Liver (tissue), 9 donors: ENCODE measurements around the gene ARHGEF12. TPM values are rescaled to one million over a fixed set of nuclear protein-coding genes. Genes with fewer than 3 reads are reported as not detected.
A peak's percentile ranks its signal among the peaks of the same experiment; 100 is the strongest.

Source experiments
- DNase-seq: peaks from one replicate; pipeline ENCODE4 v3.0.0-alpha.2; 2017; ENCODE audit warnings: low spot score
- H3K27ac ChIP-seq, 2 donors: one replicate each; pipeline ENCODE4 v1.7.0; 2013; ENCODE audit warnings: inconsistent platforms in 2 of 2, low read length in 2 of 2, control low read depth in 1 of 2, low read depth in 1 of 2, mild to moderate bottlenecking in 1 of 2
- H3K27me3 ChIP-seq, 4 donors: one replicate each; pipeline versions ENCODE4 v1.6.1 to v1.7.0; 2013; ENCODE audit warnings: low read length in 3 of 4, inconsistent platforms in 1 of 4, mild to moderate bottlenecking in 1 of 4, moderate library complexity in 1 of 4; ENCODE audit not compliant: control insufficient read depth in 4 of 4, insufficient read depth in 4 of 4
- H3K36me3 ChIP-seq, 4 donors: one replicate each; pipeline versions ENCODE4 v1.6.1 to v1.7.0; 2013; ENCODE audit warnings: low read length in 3 of 4, mild to moderate bottlenecking in 3 of 4, low read depth in 1 of 4, moderate library complexity in 1 of 4; ENCODE audit not compliant: control insufficient read depth in 4 of 4, insufficient read depth in 3 of 4
- H3K4me1 ChIP-seq, 4 donors: one replicate each; pipeline versions ENCODE4 v1.6.1 to v1.7.0; 2013; ENCODE audit warnings: low read length in 3 of 4, mild to moderate bottlenecking in 3 of 4, moderate library complexity in 1 of 4; ENCODE audit not compliant: control insufficient read depth in 4 of 4, insufficient read depth in 4 of 4
- H3K4me3 ChIP-seq, 3 donors: one replicate each; pipeline versions ENCODE4 v1.6.1 to v1.7.0; 2013; ENCODE audit warnings: low read length in 3 of 3, control low read depth in 1 of 3, low read depth in 1 of 3, mild to moderate bottlenecking in 1 of 3
- H3K9ac ChIP-seq, 2 donors: one replicate each; pipeline ENCODE4 v1.7.0; 2013; ENCODE audit warnings: low read length in 2 of 2, mild to moderate bottlenecking in 2 of 2, moderate library complexity in 2 of 2, control low read depth in 1 of 2, low read depth in 1 of 2
- H3K9me3 ChIP-seq, 4 donors: one replicate each; pipeline versions ENCODE4 v1.6.1 to v1.7.0; 2013; ENCODE audit warnings: low read length in 3 of 4; ENCODE audit not compliant: control insufficient read depth in 4 of 4
- ATF3 ChIP-seq: IDR thresholded peaks from 2 replicates; pipeline ENCODE4 v1.6.1; 2016; ENCODE audit warnings: antibody characterized with exemption
- EGR1 ChIP-seq, 2 donors: IDR thresholded peaks; 2 replicates each; pipeline ENCODE4 v1.6.1; 2016 to 2018; ENCODE audit warnings: antibody characterized with exemption in 2 of 2, low read depth in 2 of 2
- FOXA1 ChIP-seq: IDR thresholded peaks from 2 replicates; pipeline ENCODE4 v1.6.1; 2016; ENCODE audit warnings: antibody characterized with exemption
- FOXA2 ChIP-seq: IDR thresholded peaks from 2 replicates; pipeline ENCODE4 v1.6.1; 2016; ENCODE audit warnings: antibody characterized with exemption
- GABPA ChIP-seq, 2 donors: IDR thresholded peaks in 1 of 2; conservative IDR thresholded peaks in 1 of 2; 2 replicates each; pipeline ENCODE4 v1.6.1; 2016; ENCODE audit warnings: antibody characterized with exemption in 2 of 2, mild to moderate bottlenecking in 1 of 2, moderate library complexity in 1 of 2
- HNF4A ChIP-seq, 2 donors: conservative IDR thresholded peaks; 2 replicates each; pipeline ENCODE4 v1.6.1; 2016; ENCODE audit warnings: antibody characterized with exemption in 2 of 2, mild to moderate bottlenecking in 2 of 2
- HNF4G ChIP-seq: IDR thresholded peaks from 2 replicates; pipeline ENCODE4 v1.6.1; 2016; ENCODE audit warnings: antibody characterized with exemption
- JUND ChIP-seq, 2 donors: IDR thresholded peaks; 2 replicates each; pipeline ENCODE4 v1.6.1; 2016; ENCODE audit warnings: antibody characterized with exemption in 2 of 2
- MAX ChIP-seq: IDR thresholded peaks from 2 replicates; pipeline ENCODE4 v1.6.1; 2016; ENCODE audit warnings: antibody characterized with exemption
- NR2F2 ChIP-seq: IDR thresholded peaks from 2 replicates; pipeline ENCODE4 v1.6.1; 2016; ENCODE audit warnings: antibody characterized with exemption
- RAD21 ChIP-seq, 2 donors: IDR thresholded peaks; 2 replicates each; pipeline ENCODE4 v1.6.1; 2016; ENCODE audit warnings: antibody characterized with exemption in 2 of 2, mild to moderate bottlenecking in 2 of 2
- REST ChIP-seq: IDR thresholded peaks from 2 replicates; pipeline ENCODE4 v1.6.1; 2016; ENCODE audit warnings: antibody characterized with exemption, mild to moderate bottlenecking
- RXRA ChIP-seq, 2 donors: IDR thresholded peaks; 2 replicates each; pipeline ENCODE4 v1.6.1; 2017 to 2018; ENCODE audit warnings: antibody characterized with exemption in 2 of 2, mild to moderate bottlenecking in 1 of 2
- TAF1 ChIP-seq: conservative IDR thresholded peaks from 2 replicates; pipeline ENCODE4 v1.6.1; 2016; ENCODE audit warnings: antibody characterized with exemption, mild to moderate bottlenecking
- YY1 ChIP-seq: IDR thresholded peaks from 2 replicates; pipeline ENCODE4 v1.6.1; 2016; ENCODE audit warnings: antibody characterized with exemption, mild to moderate bottlenecking
- ZBTB33 ChIP-seq: IDR thresholded peaks from 2 replicates; pipeline ENCODE4 v1.6.1; 2016; ENCODE audit warnings: antibody characterized with exemption
- WGBS: extraction: QIAGEN DNeasy Blood & Tissue Kit; methylation state at CpG from one replicate; pipeline ENCODE4 v1.1.7; 2013; 5-methylcytosine and 5-hydroxymethylcytosine counted together
- polyA plus RNA-seq, 2 donors: library from polyadenylated mRNA; stranded (reverse) in 1 of 2; unstranded in 1 of 2; fragments of 200-250 nt in 1 of 2; fragments of >200 nt in 1 of 2; fragmentation: Nextera tagmentation in 1 of 2; extraction: Ambion mirVana in 1 of 2; gene quantifications; one replicate each; pipeline versions ENCODE4 v1.2.1 to v1.2.3, GENCODE V29; 2013 to 2015
- total RNA-seq, 2 donors: library from RNA; depleted of rRNA; stranded (reverse); fragments of >200 nt; gene quantifications; one replicate each; pipeline ENCODE4 v1.2.3, GENCODE V29; 2014
- TF ChIP-seq, protein P1 (sequence below): fragments of 150-350 bp; IDR thresholded peaks from 2 replicates; pipeline ENCODE4 v1.5.1; 2017; ENCODE audit warnings: improper control_type of control experiment, low read depth, low read length; ENCODE audit not compliant: missing input control
- donor health status: healthy.
- donor health status: healthy.
- donor health status: healthy.
- donor health status: healthy.
- donor health status: healthy.

ARHGEF12 gene
- total and polyA plus RNA-seq, 4 donors: 28.0 to 169 (median 53.9) TPM

GRCh38 chr11:120372296-120372695 lies 36.1 kb downstream of the ARHGEF12 start:
- Histone ChIP-seq H3K9ac (no peak overlapping the region), H3K4me1 (peaks cover 4 to 19% (median 11%) of the 10 kb centered on the region in 4 donors), H3K27me3 (no peaks in the 10 kb centered on the region), H3K36me3 (no peaks in the 10 kb centered on the region), H3K27ac (no peak overlapping the region), H3K9me3 (no peaks in the 10 kb centered on the region), H3K4me3 (no peak overlapping the region)
- no peak for DNase-seq
- TF ChIP-seq TAF1 (no peak), RAD21 (IDR thresholded peaks at IDR 0.05) (no peak), HNF4A (conservative IDR thresholded peaks at IDR 0.05) (peak; percentile 46 to 60)

GRCh38 chr11:120375076-120375475 lies 38.9 kb downstream of the ARHGEF12 start:
- Histone ChIP-seq H3K4me3 (no peak overlapping the region), H3K27ac (no peak overlapping the region), H3K36me3 (no peaks in the 10 kb centered on the region), H3K9ac (no peak overlapping the region), H3K9me3 (no peaks in the 10 kb centered on the region), H3K27me3 (no peaks in the 10 kb centered on the region), H3K4me1 (peaks cover 4 to 16% (median 11%) of the 10 kb centered on the region in 4 donors)
- no peak for TF ChIP-seq GABPA (IDR thresholded peaks at IDR 0.05 in 1 of 2, conservative IDR thresholded peaks at IDR 0.05 in 1 of 2)
- no peak for TF ChIP-seq REST
- TF ChIP-seq, protein P1, sequence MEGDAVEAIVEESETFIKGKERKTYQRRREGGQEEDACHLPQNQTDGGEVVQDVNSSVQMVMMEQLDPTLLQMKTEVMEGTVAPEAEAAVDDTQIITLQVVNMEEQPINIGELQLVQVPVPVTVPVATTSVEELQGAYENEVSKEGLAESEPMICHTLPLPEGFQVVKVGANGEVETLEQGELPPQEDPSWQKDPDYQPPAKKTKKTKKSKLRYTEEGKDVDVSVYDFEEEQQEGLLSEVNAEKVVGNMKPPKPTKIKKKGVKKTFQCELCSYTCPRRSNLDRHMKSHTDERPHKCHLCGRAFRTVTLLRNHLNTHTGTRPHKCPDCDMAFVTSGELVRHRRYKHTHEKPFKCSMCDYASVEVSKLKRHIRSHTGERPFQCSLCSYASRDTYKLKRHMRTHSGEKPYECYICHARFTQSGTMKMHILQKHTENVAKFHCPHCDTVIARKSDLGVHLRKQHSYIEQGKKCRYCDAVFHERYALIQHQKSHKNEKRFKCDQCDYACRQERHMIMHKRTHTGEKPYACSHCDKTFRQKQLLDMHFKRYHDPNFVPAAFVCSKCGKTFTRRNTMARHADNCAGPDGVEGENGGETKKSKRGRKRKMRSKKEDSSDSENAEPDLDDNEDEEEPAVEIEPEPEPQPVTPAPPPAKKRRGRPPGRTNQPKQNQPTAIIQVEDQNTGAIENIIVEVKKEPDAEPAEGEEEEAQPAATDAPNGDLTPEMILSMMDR: no peak
- no peak for TF ChIP-seq RXRA (IDR thresholded peaks at IDR 0.05)
- TF ChIP-seq RAD21 (IDR thresholded peaks at IDR 0.05): no peak
- TF ChIP-seq FOXA2: no peak
- no peak for TF ChIP-seq NR2F2
- TF ChIP-seq EGR1 (IDR thresholded peaks at IDR 0.05; ENCODE audit: low read depth in 2 of 2): no peak
- no peak for TF ChIP-seq MAX
- WGBS: 87% methylated on average over 3 of the region's 3 CpGs
- no peak for DNase-seq

DNA sequence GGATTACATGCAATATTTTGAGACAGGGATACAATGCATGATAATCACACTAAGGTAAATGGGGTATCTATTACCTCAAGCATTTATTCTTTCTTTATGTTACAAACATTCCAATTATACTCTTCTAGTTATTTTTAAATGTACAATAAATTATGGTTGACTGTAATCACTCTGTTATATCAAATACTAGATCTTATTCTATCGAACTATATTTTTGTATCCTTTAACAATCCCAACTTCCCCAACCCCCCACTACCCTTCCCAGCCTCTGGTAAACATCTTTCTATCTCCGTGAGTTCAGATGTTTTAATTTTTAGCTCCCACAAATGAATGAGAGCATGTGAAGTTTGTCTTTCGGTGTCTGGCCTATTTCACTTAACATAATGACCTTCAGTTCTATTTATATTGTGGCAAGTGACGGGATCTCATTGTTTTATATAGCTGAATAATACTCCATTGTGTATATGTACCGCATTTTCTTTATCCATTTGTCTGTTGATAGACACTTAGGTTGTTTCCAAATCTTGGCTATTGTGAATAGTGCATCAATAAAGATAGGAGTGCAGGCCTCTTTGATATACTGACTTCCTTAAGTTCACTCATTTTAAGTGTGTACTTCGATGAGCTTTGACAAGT lies 40.5 kb downstream of the ARHGEF12 start:
- DNase-seq: no peak
- Histone ChIP-seq H3K4me1 (peaks cover 6 to 14% (median 8%) of the 10 kb centered on the region in 4 donors), H3K9me3 (no peaks in the 10 kb centered on the region), H3K9ac (no peak overlapping the region), H3K27me3 (no peaks in the 10 kb centered on the region), H3K36me3 (no peaks in the 10 kb centered on the region), H3K4me3 (no peak overlapping the region), H3K27ac (no peak overlapping the region)
- 76% methylated on average over 6 of the region's 6 CpGs for WGBS
- TF ChIP-seq HNF4A (conservative IDR thresholded peaks at IDR 0.05): no peak
- no peak for TF ChIP-seq YY1
- no peak for TF ChIP-seq RAD21 (IDR thresholded peaks at IDR 0.05)
- TF ChIP-seq ZBTB33: no peak
- no peak for TF ChIP-seq GABPA (IDR thresholded peaks at IDR 0.05 in 1 of 2, conservative IDR thresholded peaks at IDR 0.05 in 1 of 2)
- TF ChIP-seq ATF3: no peak
- no peak for TF ChIP-seq MAX
- TF ChIP-seq HNF4G: no peak
- no peak for TF ChIP-seq NR2F2
- no peak for TF ChIP-seq FOXA1
- no peak for TF ChIP-seq JUND (IDR thresholded peaks at IDR 0.05)
- TF ChIP-seq TAF1: no peak
- no peak for TF ChIP-seq RXRA (IDR thresholded peaks at IDR 0.05)
